DMS 273 (cell line): ENCODE measurements around the gene MTCH1.

Source experiments
- DNase-seq: peaks from one replicate; lab custom pipeline; 2025; ENCODE audit not compliant: unreplicated experiment; lab: John Stamatoyannopoulos, UW

The MTCH1 gene

GRCh38 chr6:36973190-36973589 is 12.8 kb downstream of the MTCH1 start:
- no peak for DNase-seq

DNA sequence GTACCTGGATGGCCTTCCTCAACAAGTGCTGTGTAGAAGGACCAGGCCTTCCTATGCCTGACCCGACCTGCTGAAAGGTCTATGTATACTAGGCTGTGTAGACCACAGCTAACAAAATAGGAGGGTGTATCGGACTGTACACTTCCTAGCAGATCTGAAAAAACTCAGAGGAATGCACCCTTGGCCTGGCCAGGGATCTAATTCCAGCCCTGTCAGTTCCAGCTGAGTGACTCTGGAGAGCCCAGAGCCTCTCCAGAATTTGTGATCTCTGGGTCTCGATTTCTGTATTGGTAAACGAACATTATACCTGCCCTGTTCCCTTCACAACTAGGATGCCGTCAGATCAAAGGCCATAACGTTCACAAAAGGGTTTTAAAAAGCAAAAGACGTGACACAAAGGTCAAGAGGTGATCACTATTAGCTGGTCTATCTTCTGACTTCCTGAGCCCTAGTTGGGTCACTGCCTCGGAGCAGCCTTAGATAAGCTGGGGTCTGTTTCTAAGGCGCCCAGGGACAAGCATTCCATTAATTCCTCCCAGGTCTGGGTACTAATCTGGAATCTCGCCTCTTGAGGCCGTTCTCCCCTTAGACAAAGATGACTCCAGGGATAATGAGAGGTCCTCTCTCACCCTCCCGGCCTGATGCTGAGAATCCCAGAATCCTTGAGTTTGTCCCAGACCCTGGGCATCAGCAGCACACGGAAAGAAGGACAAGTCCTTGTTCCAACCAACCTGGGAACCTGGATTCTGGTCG is 13.9 kb downstream of the MTCH1 start:
- DNase-seq, result no peak

GRCh38 chr6:36970892-36971842 is 14.8 kb downstream of the MTCH1 start:
- no peak for DNase-seq

GRCh38 chr6:36969988-36970891 is 15.8 kb downstream of the MTCH1 start:
- no peak for DNase-seq

- no peak for DNase-seq
Observed at GRCh38 chr6:36969240-36969691, 16.7 kb downstream of the MTCH1 start.

DNA sequence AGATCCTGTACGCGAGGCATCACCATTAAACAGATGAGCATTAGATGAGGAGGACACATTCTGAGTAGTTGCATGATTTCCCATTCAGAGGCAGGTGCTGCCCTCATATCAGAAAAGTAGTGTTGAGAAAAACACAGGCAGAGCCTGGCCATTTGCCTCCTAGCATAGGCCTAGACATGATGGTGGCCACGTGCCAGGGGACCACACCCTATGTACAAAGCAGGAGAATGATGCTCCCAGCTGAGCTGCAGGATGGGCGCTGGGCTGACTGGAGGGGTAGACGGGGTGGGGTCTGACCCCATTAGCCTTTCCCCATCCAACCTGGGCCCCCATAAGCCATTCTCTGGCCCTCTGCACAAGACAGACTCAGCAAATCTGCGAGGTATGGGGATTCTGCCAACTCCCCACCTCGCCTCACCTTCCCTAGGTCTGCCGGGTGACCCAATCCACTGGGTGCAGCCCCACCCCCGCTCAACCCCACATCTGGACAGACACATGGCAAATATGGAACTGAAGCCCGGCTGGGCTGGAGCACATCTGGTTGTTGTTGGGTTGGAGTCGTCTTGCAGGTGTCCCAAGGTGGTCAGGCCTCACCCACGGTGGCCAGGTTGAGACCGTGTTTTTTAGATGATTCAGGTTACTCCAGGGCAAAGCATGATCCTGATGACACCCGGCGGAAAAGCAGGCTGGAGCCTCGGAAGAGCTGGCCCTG is 17.6 kb downstream of the MTCH1 start:
- peak; percentile 51 for DNase-seq

- DNase-seq, result no peak
Observed at GRCh38 chr6:36967757-36968156, 18.2 kb downstream of the MTCH1 start.

- no peak for DNase-seq
Observed at GRCh38 chr6:36967301-36967700, 18.7 kb downstream of the MTCH1 start.

- DNase-seq, result no peak
Observed at GRCh38 chr6:36964908-36965307, 21.1 kb downstream of the MTCH1 start.

GRCh38 chr6:36964349-36964748 is 21.6 kb downstream of the MTCH1 start:
- DNase-seq, result no peak

DNA sequence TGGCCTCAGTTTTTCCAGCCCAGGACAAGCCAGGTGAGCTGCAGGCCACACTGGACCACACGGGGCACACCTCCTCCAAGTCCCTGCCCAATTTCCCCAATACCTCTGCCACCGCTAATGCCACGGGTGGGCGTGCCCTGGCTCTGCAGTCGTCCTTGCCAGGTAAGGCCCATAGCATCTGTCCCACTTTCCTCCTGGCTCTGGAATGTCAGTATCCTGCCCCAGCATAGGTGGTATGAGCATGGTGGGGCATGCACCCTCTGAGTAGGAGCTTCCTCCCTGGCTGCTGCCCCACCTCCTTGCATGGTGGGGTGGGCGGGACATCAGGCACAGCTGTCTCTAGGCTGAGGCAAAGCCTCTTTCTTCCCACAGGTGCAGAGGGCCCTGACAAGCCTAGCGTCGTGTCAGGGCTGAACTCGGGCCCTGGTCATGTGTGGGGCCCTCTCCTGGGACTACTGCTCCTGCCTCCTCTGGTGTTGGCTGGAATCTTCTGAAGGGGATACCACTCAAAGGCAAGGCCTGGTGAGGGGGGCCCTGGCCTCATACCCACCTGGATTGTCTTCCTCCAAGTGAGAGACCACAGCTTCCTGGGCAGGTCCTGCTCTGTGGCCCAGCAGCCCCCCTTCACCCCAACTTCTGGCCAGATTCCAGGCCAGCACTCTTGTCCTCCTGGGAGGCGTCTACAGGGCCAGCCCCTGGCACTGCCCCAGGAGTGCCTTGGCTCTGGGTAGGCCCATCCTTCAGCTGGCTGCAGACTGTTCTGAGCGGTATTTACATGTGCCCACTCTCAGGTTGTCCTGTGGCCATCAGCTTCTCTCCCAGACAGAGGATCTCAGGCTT is 22.3 kb downstream of the MTCH1 start:
- peak; percentile 47 for DNase-seq

GRCh38 chr6:36962874-36963273 is 23.1 kb downstream of the MTCH1 start:
- peak; percentile 83 for DNase-seq

GRCh38 chr6:36961441-36962435 is 24.3 kb downstream of the MTCH1 start:
- DNase-seq, result no peak

DNA sequence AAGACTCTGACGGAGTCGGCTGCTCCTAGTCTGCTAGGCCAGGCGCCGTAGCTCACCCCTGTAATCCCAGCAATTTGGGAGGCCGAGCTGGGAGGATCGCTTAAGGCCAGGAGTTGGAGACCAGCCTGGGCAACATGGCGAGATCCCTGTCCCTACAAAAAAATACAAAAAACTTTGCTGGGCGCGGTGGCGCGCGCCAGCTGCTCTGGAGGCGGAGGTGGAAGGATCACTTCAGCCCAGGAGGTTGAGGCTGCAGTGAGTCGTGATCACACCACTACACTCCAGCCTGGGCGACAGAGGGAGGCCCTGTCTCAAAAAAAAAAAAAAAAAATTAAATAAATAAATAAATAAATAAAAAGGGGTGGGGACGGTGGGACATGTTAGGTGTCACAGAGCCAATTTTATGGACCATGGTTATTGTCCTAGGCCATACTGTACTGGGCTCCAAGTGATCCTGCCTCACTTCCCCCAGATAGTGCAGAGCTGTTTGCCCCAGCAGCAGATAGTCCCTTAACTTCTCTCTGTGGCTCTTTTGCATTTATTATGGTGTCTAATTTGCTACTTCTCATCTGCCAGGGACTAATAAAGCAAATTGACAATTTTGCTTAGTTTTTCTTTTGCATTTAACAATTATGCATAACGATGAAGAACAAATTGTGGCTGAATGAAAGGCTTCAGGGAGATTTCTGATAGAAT is 26.3 kb downstream of the MTCH1 start:
- DNase-seq, result no peak

GRCh38 chr6:36958775-36959554 is 27.0 kb downstream of the MTCH1 start:
- DNase-seq, result no peak

- DNase-seq, result no peak
Observed at GRCh38 chr6:36957773-36958271, 28.2 kb downstream of the MTCH1 start.

DNA sequence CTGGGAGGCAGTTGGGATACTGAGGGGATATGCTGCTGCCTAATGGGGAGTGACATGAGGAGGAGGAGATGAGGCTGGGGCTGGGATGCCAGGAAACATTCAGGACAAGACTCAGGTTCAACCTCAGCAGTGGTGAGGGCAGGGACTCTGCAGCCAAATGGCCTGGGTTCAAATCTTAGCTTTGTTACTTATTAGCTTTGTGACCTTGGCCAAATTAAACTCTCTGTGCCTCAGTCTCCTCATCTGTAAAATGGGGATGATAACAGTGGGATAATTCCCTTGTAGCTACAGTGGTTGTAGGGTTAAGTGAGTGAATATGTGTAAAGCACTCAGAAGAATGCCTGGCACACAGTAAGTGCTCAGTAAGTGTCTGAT is 29.6 kb downstream of the MTCH1 start:
- no peak for DNase-seq
